Hepatocyte (in vitro differentiated cells): ENCODE data around the gene XRCC5.

Experiments
- EZH2 ChIP-seq: fragments of 200-600 bp; sonication (generic); IDR thresholded peaks from 2 replicates; pipeline ENCODE4 v1.6.1; 2016; ENCODE audit warnings: antibody characterized with exemption, mild to moderate bottlenecking, borderline replicate concordance
- TF ChIP-seq, protein P1 (sequence below): fragments of 200-600 bp; sonication (generic); IDR thresholded peaks from 2 replicates; pipeline ENCODE4 v1.5.1; 2016; ENCODE audit warnings: antibody characterized with exemption, mild to moderate bottlenecking; ENCODE audit not compliant: poor library complexity

DNA sequence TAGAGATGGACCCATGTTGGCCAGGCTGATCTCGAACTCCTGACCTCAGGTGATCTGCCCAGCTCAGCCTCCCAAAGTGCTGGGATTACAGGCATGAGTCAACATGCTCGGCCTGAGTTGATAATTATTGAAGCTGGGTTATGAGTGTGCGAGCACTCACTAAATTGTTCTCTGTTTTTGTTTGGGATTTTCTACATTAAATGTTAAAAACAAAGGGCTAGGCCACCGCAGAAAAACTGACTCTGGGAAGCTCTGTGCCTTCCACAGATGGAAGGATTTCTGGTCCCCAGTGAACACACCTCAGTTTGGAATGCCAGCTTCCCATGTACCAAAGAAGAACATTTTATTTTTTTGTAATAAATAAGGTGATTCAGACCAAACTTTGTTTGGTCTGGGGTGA lies 83.0 kb downstream of the XRCC5 start:
- TF ChIP-seq, protein P1, sequence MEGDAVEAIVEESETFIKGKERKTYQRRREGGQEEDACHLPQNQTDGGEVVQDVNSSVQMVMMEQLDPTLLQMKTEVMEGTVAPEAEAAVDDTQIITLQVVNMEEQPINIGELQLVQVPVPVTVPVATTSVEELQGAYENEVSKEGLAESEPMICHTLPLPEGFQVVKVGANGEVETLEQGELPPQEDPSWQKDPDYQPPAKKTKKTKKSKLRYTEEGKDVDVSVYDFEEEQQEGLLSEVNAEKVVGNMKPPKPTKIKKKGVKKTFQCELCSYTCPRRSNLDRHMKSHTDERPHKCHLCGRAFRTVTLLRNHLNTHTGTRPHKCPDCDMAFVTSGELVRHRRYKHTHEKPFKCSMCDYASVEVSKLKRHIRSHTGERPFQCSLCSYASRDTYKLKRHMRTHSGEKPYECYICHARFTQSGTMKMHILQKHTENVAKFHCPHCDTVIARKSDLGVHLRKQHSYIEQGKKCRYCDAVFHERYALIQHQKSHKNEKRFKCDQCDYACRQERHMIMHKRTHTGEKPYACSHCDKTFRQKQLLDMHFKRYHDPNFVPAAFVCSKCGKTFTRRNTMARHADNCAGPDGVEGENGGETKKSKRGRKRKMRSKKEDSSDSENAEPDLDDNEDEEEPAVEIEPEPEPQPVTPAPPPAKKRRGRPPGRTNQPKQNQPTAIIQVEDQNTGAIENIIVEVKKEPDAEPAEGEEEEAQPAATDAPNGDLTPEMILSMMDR = no peak
- TF ChIP-seq EZH2 = no peak
